WI38 (cell line): Measurements from ENCODE around the gene GHR.

Experiments used
- H3K4me3 ChIP-seq: 2 replicates; pipeline ENCODE4 v1.5.1; 2011; ENCODE audit warnings: low read depth, mild to moderate bottlenecking, control low read depth, low read length
- TF ChIP-seq, protein P1 (sequence below): IDR thresholded peaks from 2 replicates; pipeline ENCODE4 v1.5.1; 2012; ENCODE audit warnings: low read depth, mild to moderate bottlenecking, control low read depth, low read length

GHR gene

DNA sequence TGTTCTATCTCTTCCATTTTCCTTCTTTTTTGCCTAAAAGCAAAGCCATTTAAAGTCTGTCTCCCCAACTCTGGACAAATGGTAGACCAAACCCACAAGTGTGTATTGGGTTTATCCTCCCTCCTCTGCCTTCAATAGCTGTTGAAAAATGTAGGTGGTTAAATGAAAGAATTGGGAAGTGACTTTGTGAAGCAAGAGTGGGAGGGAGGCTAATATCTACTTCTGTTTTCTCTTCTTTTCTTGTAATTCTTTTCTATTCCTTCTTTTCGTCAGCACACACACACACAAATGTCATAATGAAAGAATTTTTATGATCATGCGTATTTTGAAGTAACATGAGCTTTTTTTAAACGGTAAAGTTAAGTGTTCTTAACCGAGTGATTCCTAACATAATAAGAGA lies 337.2 kb downstream of the GHR start:
- TF ChIP-seq, protein P1, sequence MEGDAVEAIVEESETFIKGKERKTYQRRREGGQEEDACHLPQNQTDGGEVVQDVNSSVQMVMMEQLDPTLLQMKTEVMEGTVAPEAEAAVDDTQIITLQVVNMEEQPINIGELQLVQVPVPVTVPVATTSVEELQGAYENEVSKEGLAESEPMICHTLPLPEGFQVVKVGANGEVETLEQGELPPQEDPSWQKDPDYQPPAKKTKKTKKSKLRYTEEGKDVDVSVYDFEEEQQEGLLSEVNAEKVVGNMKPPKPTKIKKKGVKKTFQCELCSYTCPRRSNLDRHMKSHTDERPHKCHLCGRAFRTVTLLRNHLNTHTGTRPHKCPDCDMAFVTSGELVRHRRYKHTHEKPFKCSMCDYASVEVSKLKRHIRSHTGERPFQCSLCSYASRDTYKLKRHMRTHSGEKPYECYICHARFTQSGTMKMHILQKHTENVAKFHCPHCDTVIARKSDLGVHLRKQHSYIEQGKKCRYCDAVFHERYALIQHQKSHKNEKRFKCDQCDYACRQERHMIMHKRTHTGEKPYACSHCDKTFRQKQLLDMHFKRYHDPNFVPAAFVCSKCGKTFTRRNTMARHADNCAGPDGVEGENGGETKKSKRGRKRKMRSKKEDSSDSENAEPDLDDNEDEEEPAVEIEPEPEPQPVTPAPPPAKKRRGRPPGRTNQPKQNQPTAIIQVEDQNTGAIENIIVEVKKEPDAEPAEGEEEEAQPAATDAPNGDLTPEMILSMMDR: no peak
- H3K4me3 ChIP-seq: no peak overlapping the region

DNA sequence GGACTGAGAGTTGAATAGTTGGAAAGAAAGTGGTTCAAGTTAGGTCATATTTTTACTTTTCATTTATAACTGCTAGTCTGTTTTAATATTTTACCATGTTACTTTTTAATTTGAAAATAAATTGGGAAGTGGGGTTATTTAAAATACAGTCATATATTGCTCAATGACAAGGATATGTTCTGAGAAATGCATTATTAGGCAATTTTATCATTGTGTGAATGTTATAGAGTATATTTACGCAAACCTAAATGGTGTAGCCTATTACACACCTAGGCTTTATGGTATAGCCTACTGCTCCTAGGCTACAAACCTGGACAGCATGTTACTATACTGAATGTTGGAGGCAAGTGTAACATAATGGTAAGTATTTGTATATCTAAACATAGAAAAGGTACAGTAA lies 338.6 kb downstream of the GHR start:
- TF ChIP-seq, protein P1: no peak
- H3K4me3 ChIP-seq: no peak overlapping the region

DNA sequence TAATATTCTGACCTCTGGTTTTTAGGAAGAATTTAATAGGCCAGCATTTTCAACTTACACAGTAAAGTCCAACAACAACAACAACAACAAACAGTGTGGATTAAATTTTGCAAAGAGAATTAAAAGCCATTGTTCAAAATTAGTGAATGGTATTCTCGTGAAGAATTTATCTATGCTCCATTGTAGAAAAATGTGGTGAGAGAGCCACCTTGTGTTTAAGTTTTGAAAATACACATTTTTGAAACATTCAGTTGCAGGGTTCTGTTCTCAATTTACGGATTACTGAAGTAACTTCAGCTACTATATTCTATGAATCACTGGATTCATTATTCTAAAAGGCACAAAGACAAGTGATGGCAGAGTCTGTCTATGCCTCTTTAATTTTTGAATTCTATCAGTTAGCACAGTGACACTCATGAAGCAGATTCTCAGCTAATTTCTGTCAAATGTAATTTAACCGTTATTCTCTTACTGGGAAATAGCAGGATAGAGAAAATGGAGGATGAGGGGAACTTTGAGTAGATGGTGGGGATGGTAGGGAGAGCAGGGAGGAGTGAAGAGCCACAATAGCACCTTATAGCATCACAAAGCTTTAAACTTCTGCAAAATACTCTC lies 344.4 kb downstream of the GHR start:
- TF ChIP-seq, protein P1: no peak
- no peak overlapping the region for H3K4me3 ChIP-seq

DNA sequence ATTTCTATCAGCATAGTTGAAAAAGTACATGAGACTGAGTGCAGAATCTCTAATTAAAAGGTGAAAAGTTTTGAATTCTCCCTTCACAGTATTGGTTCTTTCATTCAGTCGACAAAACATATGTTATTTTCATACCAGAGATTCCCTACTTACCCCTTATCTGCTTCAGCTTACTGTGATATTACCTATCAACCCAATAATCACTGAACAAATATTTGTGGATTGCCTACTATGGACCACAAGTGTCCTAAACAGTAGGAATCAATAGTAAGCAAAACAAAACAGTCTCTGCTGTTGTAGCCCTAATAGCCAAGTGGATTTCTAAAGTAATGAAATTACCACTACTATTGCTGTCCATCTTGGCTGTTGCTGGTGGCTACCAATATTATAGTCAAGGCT lies 344.9 kb downstream of the GHR start:
- TF ChIP-seq, protein P1: no peak

DNA sequence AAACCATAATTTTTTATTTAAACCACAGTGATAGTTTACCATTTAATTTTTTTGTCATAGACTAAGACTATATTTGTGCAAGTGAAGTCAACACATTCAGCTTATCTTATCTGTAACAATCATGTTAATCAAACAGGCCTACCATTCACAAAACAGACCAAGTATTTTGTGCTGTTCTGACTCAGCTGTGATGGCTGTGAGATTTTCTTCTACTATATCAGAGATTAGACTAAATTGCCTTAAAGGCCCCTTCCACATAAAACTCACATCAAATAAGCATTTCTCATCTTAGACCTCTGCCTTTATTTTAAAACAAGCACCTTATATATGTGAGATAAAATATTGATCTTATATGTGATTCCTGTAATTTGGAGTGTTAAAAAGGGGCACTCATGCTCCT lies 346.8 kb downstream of the GHR start:
- TF ChIP-seq, protein P1: no peak
- H3K4me3 ChIP-seq: no peak overlapping the region

More for the DNA sequence above, 344.9 kb downstream of the GHR start:
- no peak overlapping the region for H3K4me3 ChIP-seq
